GM12801 (cell line): ENCODE results near the gene LRRFIP1.

Experiments used
- CTCF ChIP-seq: IDR thresholded peaks from one replicate; pipeline ENCODE4 v1.5.1; 2011; ENCODE audit warnings: control low read depth; ENCODE audit not compliant: insufficient read length; ENCODE audit errors: extremely low read depth

Gene LRRFIP1

GRCh38 chr2:237628247-237629187 is 1.1 kb downstream of the LRRFIP1 start:
- no peak for TF ChIP-seq CTCF

DNA sequence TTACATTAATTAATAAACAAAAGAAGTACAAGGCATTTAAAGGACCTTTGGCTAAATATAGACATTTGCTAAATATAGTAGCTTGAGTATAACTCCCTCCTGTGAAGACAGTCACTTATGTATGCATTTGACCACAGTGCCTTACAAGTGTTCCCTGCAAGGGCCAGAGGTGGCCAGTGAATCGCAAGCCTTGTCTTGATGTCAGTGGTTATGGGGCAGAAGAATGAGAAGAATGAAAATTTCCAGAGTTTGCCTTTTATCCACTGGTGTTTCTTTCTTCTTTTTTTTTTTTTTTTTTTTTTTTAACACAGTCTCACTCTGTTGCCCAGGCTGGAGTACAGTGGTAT is 1.8 kb downstream of the LRRFIP1 start:
- TF ChIP-seq CTCF: no peak

GRCh38 chr2:237629739-237630138 is 2.4 kb downstream of the LRRFIP1 start:
- TF ChIP-seq CTCF: no peak

- TF ChIP-seq CTCF: no peak
Observed at GRCh38 chr2:237630216-237631000, 3.0 kb downstream of the LRRFIP1 start.

DNA sequence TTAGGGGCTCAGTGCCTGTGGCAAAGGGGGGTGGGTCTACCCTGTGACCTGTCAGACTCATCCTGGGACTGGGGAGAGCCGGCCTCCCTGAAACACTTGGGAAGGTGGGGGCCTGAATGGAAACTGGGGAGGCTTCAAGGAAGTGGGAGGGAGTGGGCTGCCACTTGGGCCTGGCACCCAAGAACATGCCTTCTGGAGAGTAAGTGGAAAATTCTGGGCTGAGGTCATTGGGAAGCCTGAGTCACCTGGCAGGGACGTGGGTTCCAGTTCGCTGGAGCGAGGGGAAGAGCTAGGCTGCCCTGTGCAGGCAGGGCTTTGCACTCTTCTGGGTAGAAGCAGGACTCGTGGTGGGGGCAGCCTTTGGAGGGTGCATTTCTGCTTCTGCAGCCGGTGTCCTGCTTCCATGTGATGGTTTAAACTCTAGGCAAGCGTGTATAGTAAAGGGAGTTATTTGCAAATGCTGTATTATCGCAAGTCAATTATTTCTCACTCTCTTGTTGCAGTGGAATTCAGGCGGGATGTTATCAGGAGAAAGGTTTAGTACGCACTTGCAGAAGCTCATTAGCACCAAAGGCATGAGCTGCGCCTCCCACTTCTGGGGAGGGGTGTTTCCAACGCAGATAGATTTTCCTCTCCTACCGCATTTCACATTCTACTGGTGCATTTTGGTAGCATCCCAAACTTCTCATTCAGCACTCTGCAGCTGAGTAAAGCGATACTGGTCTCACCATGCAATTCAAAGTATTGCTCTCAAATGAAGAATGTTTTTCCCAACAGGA is 3.8 kb downstream of the LRRFIP1 start:
- TF ChIP-seq CTCF: no peak

- no peak for TF ChIP-seq CTCF
Observed at GRCh38 chr2:237631801-237632585, 4.6 kb downstream of the LRRFIP1 start.
